GM12878 (cell line): ENCODE measurements around the gene WWP2. TPM values are rescaled to one million over a fixed set of nuclear protein-coding genes. Genes with fewer than 3 reads are reported as not detected.

Experiments
- ATAC-seq: fragments of 200-7000 bp; cut with Tn5 transposase; 3 replicates; pipeline ENCODE4 v1.9.1; 2020; ENCODE audit warnings: mild to moderate bottlenecking, moderate library complexity
- BruUV-seq: library from RNA; stranded (reverse); fragments of 400-500 nt; replicated peaks from 2 replicates; lab custom pipeline; 2021; lab: Mats Ljungman, UMichigan
- CTCF ChIA-PET: fragments of 300-600 bp; sonication (Branson Sonifier 250); formaldehyde crosslinking; extraction: SDS; loops from one replicate; lab custom pipeline; 2021; ENCODE audit warnings: inconsistent platforms; lab: Yijun Ruan, JAX
- POLR2A ChIA-PET: fragments of 350-600 bp; formaldehyde crosslinking; extraction: SDS; loops from one replicate; lab custom pipeline; 2021; ENCODE audit warnings: inconsistent platforms; lab: Charles Lee
- RAD21 ChIA-PET: fragments of 300-600 bp; sonication (Branson Sonifier 250); formaldehyde crosslinking; loops from one replicate; lab custom pipeline; 2023; ENCODE audit warnings: antibody characterized with exemption; ENCODE audit not compliant: unreplicated experiment; lab: Charles Lee
- SMC1A ChIA-PET: fragments of 300-600 bp; sonication (Branson Sonifier 250); formaldehyde crosslinking; loops from one replicate; lab custom pipeline; 2023; ENCODE audit not compliant: unreplicated experiment, uncharacterized antibody; lab: Charles Lee
- DNase-seq: peaks from one replicate; pipeline ENCODE4 v3.0.0-alpha.2; 2011; ENCODE audit warnings: low read depth, low spot score
- FAIRE-seq: peaks from 3 replicates; lab custom pipeline; 2011; peaks lifted over from hg19 to GRCh38; lab: Jason Lieb, UNC
- H2AFZ ChIP-seq: 2 replicates; pipeline ENCODE4 v1.6.0; 2011; ENCODE audit warnings: low read depth, low read length, control low read depth; ENCODE audit not compliant: control insufficient read depth
- H3K27ac ChIP-seq: 2 replicates; pipeline ENCODE4 v1.5.1; 2011; ENCODE audit warnings: control low read depth; ENCODE audit not compliant: control insufficient read depth, insufficient read depth
- H3K27me3 ChIP-seq, 2 experiments: replicated peaks in 1 of 2; 2 replicates each; pipeline versions ENCODE4 v1.6.0 to v1.6.1; 2011; ENCODE audit warnings: low read length in 1 of 2; ENCODE audit not compliant: control insufficient read depth in 2 of 2, insufficient read depth in 2 of 2
- H3K36me3 ChIP-seq, 2 experiments: 2 replicates each; pipeline ENCODE4 v1.5.1; 2011; ENCODE audit warnings: low read length in 1 of 2; ENCODE audit not compliant: control insufficient read depth in 2 of 2, insufficient read depth in 2 of 2
- H3K4me1 ChIP-seq: 2 replicates; pipeline ENCODE4 v1.6.1; 2011; ENCODE audit warnings: mild to moderate bottlenecking, low read length, moderate library complexity, mixed read lengths; ENCODE audit not compliant: control insufficient read depth, insufficient read depth
- H3K4me2 ChIP-seq: 2 replicates; pipeline ENCODE4 v1.6.0; 2011; ENCODE audit warnings: control low read depth; ENCODE audit not compliant: control insufficient read depth, insufficient read depth
- H3K4me3 ChIP-seq: fragments of 200-600 bp; sonication (generic); 2 replicates; pipeline ENCODE4 v1.5.1; 2016
- H3K79me2 ChIP-seq: 2 replicates; pipeline ENCODE4 v1.6.0; 2011; ENCODE audit warnings: low read length; ENCODE audit not compliant: control insufficient read depth, insufficient read depth
- H3K9ac ChIP-seq: 2 replicates; pipeline ENCODE4 v1.8.0; 2011; ENCODE audit warnings: low read length, control low read depth, mixed read lengths; ENCODE audit not compliant: control insufficient read depth, insufficient read depth
- H3K9me3 ChIP-seq: replicated peaks from 3 replicates; pipeline ENCODE4 v1.5.1; 2011; ENCODE audit warnings: mild to moderate bottlenecking, low read length; ENCODE audit not compliant: control insufficient read depth, insufficient read depth
- H4K20me1 ChIP-seq: 2 replicates; pipeline ENCODE4 v1.6.0; 2011; ENCODE audit not compliant: control insufficient read depth, insufficient read depth
- BCLAF1 ChIP-seq: fragments of 450-650 bp; IDR thresholded peaks from 2 replicates; pipeline ENCODE4 v1.6.1; 2017; ENCODE audit warnings: antibody characterized with exemption, mild to moderate bottlenecking, moderate library complexity
- CHD4 ChIP-seq: fragments of 200-600 bp; sonication (generic); IDR thresholded peaks from 2 replicates; pipeline ENCODE4 v1.6.1; 2016; ENCODE audit warnings: mild to moderate bottlenecking
- E2F8 ChIP-seq: fragments of 450-650 bp; IDR thresholded peaks from 2 replicates; pipeline ENCODE4 v1.6.1; 2018; ENCODE audit warnings: mild to moderate bottlenecking, low read depth, moderate library complexity; ENCODE audit not compliant: partially characterized antibody
- EED ChIP-seq: sonication (generic); IDR thresholded peaks from 2 replicates; pipeline ENCODE4 v1.6.1; 2016; ENCODE audit warnings: antibody characterized with exemption, low read depth
- GABPA ChIP-seq: IDR thresholded peaks from 2 replicates; pipeline ENCODE4 v1.6.1; 2014; ENCODE audit warnings: antibody characterized with exemption, low read depth, mild to moderate bottlenecking, inconsistent platforms
- HDGF ChIP-seq: fragments of 450-650 bp; IDR thresholded peaks from 2 replicates; pipeline ENCODE4 v1.6.1; 2016; ENCODE audit warnings: antibody characterized with exemption
- MAX ChIP-seq: IDR thresholded peaks from 2 replicates; pipeline ENCODE4 v1.6.1; 2012; ENCODE audit warnings: low read depth, low read length, improper control_type of control experiment
- NBN ChIP-seq: fragments of 450-650 bp; IDR thresholded peaks from 2 replicates; pipeline ENCODE4 v1.6.1; 2016
- RAD51 ChIP-seq: fragments of 450-650 bp; IDR thresholded peaks from 2 replicates; pipeline ENCODE4 v1.6.1; 2016; ENCODE audit warnings: moderate library complexity, mild to moderate bottlenecking, inconsistent platforms
- SREBF2 ChIP-seq: IDR thresholded peaks from 2 replicates; pipeline ENCODE4 v1.6.1; 2012; ENCODE audit warnings: mild to moderate bottlenecking, low read length
- ZNF622 ChIP-seq: fragments of 450-650 bp; IDR thresholded peaks from 2 replicates; pipeline ENCODE4 v1.6.1; 2017; ENCODE audit warnings: mild to moderate bottlenecking, inconsistent platforms
- WGBS: methylation state at CpG from one replicate; pipeline ENCODE4 v1.1.6; 2016; ENCODE audit warnings: low lambda C conversion rate; ENCODE audit not compliant: insufficient replicate concordance, insufficient coverage; ENCODE audit errors: missing lambda C conversion rate; 5-methylcytosine and 5-hydroxymethylcytosine counted together
- in situ Hi-C: fragments of 300-500 bp; cut with MboI; formaldehyde crosslinking; loops from 9 replicates; pipeline ENCODE4 v1.14.3; 2018; ENCODE audit warnings: mixed read lengths
- intact Hi-C: fragments of 100-400 bp; cut with micrococcal nuclease; formaldehyde crosslinking; loops from one replicate; pipeline ENCODE4 v1.14.2; 2022; ENCODE audit not compliant: unreplicated experiment
- polyA plus RNA-seq, 11 experiments: library from polyadenylated mRNA; depleted of rRNA in 4 of 11; unstranded in 6 of 11; stranded (reverse) in 5 of 11; fragments of >200 nt; fragmentation: Nextera tagmentation in 4 of 11; fragmentation: Illumina TruSeq in 1 of 11; extraction: Ambion mirVana in 4 of 11; extraction: Trizol in 1 of 11; gene quantifications; 1 replicate in 1 of 11; 2 replicates in 10 of 11; pipeline versions ENCODE4 v1.2.1 to v1.2.3, GENCODE V29; 2011 to 2016; ENCODE audit warnings: inconsistent platforms in 2 of 11, missing spikeins in 2 of 11, low read depth in 1 of 11
- total RNA-seq, 4 experiments: library from RNA; depleted of rRNA in 3 of 4; stranded (reverse); fragments of >200 nt in 3 of 4; fragmentation: Illumina TruSeq in 1 of 4; extraction: Trizol in 1 of 4; gene quantifications; 2 replicates each; pipeline versions ENCODE4 v1.2.1 to v1.2.3, GENCODE V29; 2013 to 2021

The WWP2 gene
- total and polyA plus RNA-seq, 10 of the 15 experiments (the other 5 are each of a cell fraction or from before 2014, with no cell fraction given): 2.8 to 47.0 (median 23.8) TPM

GRCh38 chr16:69816996-69817395 is 54.9 kb downstream of the WWP2 start:
- DNase-seq (no peak), ATAC-seq (no peak), FAIRE-seq (no peak)
- Histone ChIP-seq H3K4me3 (no peak overlapping the region), H3K9ac (no peak overlapping the region), H3K36me3 (peaks cover 0 to 9% of the 10 kb centered on the region in 2 experiments), H2AFZ (no peak overlapping the region), H3K4me2 (no peak overlapping the region), H4K20me1 (no peaks in the 10 kb centered on the region)
- ChIA-PET SMC1A (no interaction called here), POLR2A (no interaction called here)
- no TSS peak for BruUV-seq
- in situ Hi-C loops: no loop called here
- WGBS: 94% methylated on average over 4 of the region's 4 CpGs
- TF ChIP-seq BCLAF1 (no peak), RAD51 (no peak), ZNF622 (no peak)
- TF ChIP-seq, all 136 proteins: peak for 0
- ChIA-PET CTCF (no interaction called here), RAD21 (interaction anchor here (0.7 kb wide), 1 partner anchor 1609 kb away, joined by 4 read pairs; no protein-coding TSS in a partner anchor)
- no peaks in the 10 kb centered on the region; the same call in 2 of the 3 replicates for H3K9me3 ChIP-seq
- H3K27ac ChIP-seq: no peak overlapping the region
- no peaks in the 10 kb centered on the region for H3K27me3 ChIP-seq
- H3K4me1 ChIP-seq: no peaks in the 10 kb centered on the region
- intact Hi-C loops: no loop called here
- H3K79me2 ChIP-seq: no peaks in the 10 kb centered on the region

- Histone ChIP-seq H3K79me2 (no peaks in the 10 kb centered on the region), H3K9me3 (no peaks in the 10 kb centered on the region; the same call in 2 of the 3 replicates), H3K27me3 (no peaks in the 10 kb centered on the region), H3K36me3 (peaks cover 0 to 4% of the 10 kb centered on the region in 2 experiments), H3K4me3 (no peak overlapping the region), H3K4me2 (no peak overlapping the region), H3K4me1 (peaks cover 10% of the 10 kb centered on the region; the same call in 1 of the 2 replicates), H3K27ac (no peak overlapping the region), H4K20me1 (no peaks in the 10 kb centered on the region), H2AFZ (no peak overlapping the region), H3K9ac (no peak overlapping the region)
- FAIRE-seq (no peak), ATAC-seq (no peak), DNase-seq (no peak)
- no TSS peak for BruUV-seq
- in situ Hi-C loops: no loop called here
- 96% methylated on average over 8 of the region's 8 CpGs for WGBS
- ChIA-PET RAD21 (no interaction called here), CTCF (no interaction called here), POLR2A (no interaction called here), SMC1A (no interaction called here)
- intact Hi-C loops: no loop called here
- TF ChIP-seq EED (no peak), MAX (no peak), GABPA (no peak), E2F8 (no peak), HDGF (no peak), NBN (no peak), SREBF2 (no peak), CHD4 (no peak)
Measured at GRCh38 chr16:69818891-69819545, 56.9 kb downstream of the WWP2 start.
